PFSK-1 (cell line): ENCODE measurements around the gene ATAD3C.

ENCODE experiments used
- FOXP2 ChIP-seq: optimal IDR thresholded peaks from 2 replicates; pipeline ENCODE3; 2011; ENCODE audit warnings: borderline replicate concordance, control low read depth, inconsistent platforms; ENCODE audit not compliant: insufficient read depth; ENCODE audit errors: extremely low read length, extremely low read depth
- POLR2AphosphoS5 ChIP-seq: IDR thresholded peaks from 2 replicates; pipeline ENCODE4 v1.6.1; 2012; ENCODE audit warnings: low read depth, mild to moderate bottlenecking, control low read depth, low read length, moderate library complexity
- SIN3A ChIP-seq: IDR thresholded peaks from 2 replicates; pipeline ENCODE4 v1.6.1; 2012; ENCODE audit warnings: mild to moderate bottlenecking, low read length, moderate library complexity, borderline replicate concordance; ENCODE audit not compliant: insufficient read depth
- TAF1 ChIP-seq: IDR thresholded peaks from 2 replicates; pipeline ENCODE4 v1.6.1; 2012; ENCODE audit warnings: low read length, control low read depth, borderline replicate concordance; ENCODE audit not compliant: insufficient read depth
- TF ChIP-seq, protein P1 (sequence below), 2 experiments: IDR thresholded peaks; 2 replicates each; pipeline versions ENCODE4 v1.6.1 to v1.8.0; 2011 to 2012; ENCODE audit warnings: low read depth in 2 of 2, low read length in 2 of 2, control low read depth in 1 of 2, inconsistent platforms in 1 of 2, mild to moderate bottlenecking in 1 of 2, moderate library complexity in 1 of 2; ENCODE audit not compliant: insufficient read depth in 1 of 2

Gene ATAD3C

DNA sequence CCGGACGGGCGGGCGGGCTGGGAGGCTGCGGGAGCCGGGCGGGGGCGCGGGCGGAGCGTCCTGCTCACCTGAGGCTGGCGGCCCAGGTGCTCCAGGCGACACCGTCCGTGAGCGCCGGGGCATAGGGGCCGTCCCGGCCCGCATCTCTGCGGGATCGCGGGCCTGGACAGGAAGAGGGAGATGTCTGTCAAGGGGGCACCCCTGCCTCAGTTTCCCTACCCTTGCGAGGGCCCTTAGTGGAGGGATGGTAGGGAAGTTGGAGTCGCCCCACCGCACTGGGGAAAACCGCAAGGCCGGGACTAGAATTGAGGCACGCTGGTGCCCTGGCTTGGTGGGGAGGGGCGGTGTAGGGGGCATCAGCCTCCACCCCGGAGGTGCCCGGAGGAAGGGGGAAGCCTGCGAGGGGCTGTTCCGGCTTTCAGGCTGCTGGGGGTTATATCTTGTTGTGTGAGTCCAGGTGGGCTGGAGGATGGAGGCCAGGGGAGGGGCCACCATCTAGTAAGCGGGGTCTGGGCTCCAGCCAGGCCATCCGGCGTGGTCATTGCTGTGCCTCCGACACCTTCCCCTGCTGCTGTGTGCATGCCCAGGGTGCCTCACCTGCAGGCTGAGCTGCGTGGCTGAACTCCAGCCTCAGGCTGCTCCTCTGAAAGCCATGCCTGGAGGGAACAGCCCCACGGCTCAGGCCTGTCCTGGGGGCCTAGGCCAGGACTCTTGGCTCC lies 13.4 kb upstream of the ATAD3C start:
- TF ChIP-seq SIN3A (no peak), TAF1 (no peak), POLR2AphosphoS5 (no peak)

DNA sequence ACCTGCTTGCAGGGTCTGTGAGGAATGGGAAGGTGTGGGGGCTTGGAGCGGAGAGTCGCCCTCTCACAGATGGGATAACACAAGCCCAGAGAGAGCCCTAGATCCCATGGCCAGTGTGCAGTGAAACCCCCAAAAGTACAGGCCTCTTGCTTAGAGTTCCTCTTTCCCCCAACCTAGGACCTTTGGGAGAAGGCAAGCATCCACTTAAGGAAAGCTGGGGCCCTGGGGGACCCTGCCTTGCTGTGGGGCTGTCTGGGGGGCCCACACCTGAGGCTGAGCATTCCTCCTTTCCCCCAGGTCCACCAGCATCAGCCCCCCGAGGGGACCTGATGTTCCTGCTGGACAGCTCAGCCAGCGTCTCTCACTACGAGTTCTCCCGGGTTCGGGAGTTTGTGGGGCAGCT lies 12.9 kb upstream of the ATAD3C start:
- TF ChIP-seq TAF1 (no peak), FOXP2 (no peak), SIN3A (no peak), POLR2AphosphoS5 (no peak)
- TF ChIP-seq, protein P1, sequence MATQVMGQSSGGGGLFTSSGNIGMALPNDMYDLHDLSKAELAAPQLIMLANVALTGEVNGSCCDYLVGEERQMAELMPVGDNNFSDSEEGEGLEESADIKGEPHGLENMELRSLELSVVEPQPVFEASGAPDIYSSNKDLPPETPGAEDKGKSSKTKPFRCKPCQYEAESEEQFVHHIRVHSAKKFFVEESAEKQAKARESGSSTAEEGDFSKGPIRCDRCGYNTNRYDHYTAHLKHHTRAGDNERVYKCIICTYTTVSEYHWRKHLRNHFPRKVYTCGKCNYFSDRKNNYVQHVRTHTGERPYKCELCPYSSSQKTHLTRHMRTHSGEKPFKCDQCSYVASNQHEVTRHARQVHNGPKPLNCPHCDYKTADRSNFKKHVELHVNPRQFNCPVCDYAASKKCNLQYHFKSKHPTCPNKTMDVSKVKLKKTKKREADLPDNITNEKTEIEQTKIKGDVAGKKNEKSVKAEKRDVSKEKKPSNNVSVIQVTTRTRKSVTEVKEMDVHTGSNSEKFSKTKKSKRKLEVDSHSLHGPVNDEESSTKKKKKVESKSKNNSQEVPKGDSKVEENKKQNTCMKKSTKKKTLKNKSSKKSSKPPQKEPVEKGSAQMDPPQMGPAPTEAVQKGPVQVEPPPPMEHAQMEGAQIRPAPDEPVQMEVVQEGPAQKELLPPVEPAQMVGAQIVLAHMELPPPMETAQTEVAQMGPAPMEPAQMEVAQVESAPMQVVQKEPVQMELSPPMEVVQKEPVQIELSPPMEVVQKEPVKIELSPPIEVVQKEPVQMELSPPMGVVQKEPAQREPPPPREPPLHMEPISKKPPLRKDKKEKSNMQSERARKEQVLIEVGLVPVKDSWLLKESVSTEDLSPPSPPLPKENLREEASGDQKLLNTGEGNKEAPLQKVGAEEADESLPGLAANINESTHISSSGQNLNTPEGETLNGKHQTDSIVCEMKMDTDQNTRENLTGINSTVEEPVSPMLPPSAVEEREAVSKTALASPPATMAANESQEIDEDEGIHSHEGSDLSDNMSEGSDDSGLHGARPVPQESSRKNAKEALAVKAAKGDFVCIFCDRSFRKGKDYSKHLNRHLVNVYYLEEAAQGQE (IDR thresholded peaks at IDR 0.05; ENCODE audit: insufficient read depth in 1 of 2, low read depth in 2 of 2, low read length in 2 of 2) = no peak

DNA sequence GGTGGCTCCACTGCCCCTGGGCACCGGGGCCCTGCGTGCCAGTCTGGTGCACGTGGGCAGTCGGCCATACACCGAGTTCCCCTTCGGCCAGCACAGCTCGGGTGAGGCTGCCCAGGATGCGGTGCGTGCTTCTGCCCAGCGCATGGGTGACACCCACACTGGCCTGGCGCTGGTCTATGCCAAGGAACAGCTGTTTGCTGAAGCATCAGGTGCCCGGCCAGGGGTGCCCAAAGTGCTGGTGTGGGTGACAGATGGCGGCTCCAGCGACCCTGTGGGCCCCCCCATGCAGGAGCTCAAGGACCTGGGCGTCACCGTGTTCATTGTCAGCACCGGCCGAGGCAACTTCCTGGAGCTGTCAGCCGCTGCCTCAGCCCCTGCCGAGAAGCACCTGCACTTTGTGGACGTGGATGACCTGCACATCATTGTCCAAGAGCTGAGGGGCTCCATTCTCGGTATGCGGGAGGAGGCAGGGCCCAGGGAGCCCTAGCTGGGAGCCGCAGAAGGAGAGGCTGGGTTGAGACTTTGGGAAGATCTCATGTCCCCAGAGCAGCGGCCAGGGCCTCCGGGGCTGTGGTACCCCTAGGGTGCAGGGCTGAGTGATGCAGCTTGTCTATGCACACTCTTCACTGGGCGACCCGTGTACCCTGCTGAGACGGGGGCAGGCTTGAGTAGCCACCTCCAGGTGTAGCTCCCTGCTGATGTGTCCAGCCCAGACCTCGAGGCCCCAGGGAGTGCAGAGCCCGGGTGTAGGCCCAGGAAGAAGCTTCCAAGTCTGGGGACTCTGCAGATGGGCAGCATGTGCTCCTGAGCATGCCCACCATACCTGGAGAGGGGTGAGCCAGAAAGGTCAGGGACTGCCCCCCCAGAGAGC lies 12.2 kb upstream of the ATAD3C start:
- no peak for TF ChIP-seq TAF1
- TF ChIP-seq FOXP2 = no peak
- no peak for TF ChIP-seq POLR2AphosphoS5
- TF ChIP-seq, protein P1 (IDR thresholded peaks at IDR 0.05; ENCODE audit: insufficient read depth in 1 of 2, low read depth in 2 of 2, low read length in 2 of 2) = no peak
- no peak for TF ChIP-seq SIN3A

DNA sequence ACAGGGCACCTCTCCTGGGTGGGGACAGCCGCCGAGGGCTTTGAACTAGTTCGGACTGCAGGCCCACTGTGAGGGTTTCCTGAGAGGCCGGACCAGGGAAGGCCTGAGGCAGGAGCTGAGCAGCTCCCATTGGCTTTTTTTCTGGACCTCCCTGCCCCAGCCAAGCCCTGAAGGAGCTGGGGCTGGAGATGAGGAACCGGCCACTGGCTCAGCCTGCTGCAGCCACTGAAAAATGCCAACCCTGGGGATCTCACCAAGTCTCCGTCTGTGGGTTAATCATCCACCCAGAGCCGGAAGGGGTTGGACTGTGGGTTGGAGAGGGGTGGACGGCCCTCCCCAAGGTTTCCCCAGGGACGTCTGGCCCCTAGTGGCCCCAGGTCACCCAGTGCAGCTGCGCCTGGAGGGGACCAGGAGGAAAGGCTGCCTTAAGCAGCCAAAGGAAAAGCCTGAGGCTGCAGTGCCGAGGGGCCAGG lies 11.5 kb upstream of the ATAD3C start:
- TF ChIP-seq SIN3A (no peak), POLR2AphosphoS5 (no peak), TAF1 (no peak), FOXP2 (no peak)
- TF ChIP-seq, protein P1 (IDR thresholded peaks at IDR 0.05; ENCODE audit: insufficient read depth in 1 of 2, low read depth in 2 of 2, low read length in 2 of 2) = no peak

DNA sequence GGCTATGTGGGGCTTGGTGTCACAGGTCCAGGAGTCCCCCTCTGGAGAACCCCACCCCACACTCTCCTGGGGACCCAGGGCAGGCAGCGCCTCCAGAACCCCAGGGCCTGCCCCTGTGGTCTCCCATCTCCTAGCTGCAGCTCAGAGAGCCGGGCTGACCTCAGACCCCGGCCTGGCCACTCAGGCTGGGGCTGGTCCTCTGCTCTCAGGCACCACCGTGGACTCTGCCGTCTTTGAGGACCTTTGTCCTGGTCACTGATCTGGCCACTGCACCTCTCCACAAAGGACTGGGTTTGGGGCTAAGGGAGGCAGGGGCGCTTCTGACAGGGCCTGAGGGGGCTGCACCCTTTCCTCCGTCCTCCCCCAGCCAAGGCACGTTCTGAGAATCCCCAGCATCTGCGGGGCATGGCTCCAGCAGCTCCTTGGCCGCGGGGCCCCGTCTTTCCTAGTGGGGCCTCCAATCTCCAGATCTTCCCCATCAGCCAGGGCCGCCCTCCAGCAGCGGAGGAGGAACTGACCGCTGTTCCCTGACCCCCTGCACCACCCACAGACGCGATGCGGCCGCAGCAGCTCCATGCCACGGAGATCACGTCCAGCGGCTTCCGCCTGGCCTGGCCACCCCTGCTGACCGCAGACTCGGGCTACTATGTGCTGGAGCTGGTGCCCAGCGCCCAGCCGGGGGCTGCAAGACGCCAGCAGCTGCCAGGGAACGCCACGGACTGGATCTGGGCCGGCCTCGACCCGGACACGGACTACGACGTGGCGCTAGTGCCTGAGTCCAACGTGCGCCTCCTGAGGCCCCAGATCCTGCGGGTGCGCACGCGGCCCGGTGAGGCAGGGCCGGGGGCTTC lies 10.7 kb upstream of the ATAD3C start:
- no peak for TF ChIP-seq SIN3A
- no peak for TF ChIP-seq POLR2AphosphoS5
